SK-N-MC (cell line): Measurements from ENCODE around the gene CACNB4.

Experiments
- EZH2 ChIP-seq: fragments of 200-600 bp; sonication (generic); IDR thresholded peaks from one replicate; pipeline ENCODE4 v1.6.1; 2017; ENCODE audit warnings: antibody characterized with exemption
- POLR2AphosphoS5 ChIP-seq: IDR thresholded peaks from 2 replicates; pipeline ENCODE4 v1.6.1; 2012; ENCODE audit warnings: mild to moderate bottlenecking, low read depth, low read length, borderline replicate concordance

GRCh38 chr2:151908204-151908882 is 190.5 kb downstream of the CACNB4 start:
- TF ChIP-seq POLR2AphosphoS5 = no peak
- TF ChIP-seq EZH2 = no peak
